ENCODE data around the gene SKOR1. TPM values are rescaled to one million over a fixed set of nuclear protein-coding genes. Genes with fewer than 3 reads are reported as not detected.
A peak's percentile ranks its signal among the peaks of the same experiment; 100 is the strongest.

Gene SKOR1, protein sequence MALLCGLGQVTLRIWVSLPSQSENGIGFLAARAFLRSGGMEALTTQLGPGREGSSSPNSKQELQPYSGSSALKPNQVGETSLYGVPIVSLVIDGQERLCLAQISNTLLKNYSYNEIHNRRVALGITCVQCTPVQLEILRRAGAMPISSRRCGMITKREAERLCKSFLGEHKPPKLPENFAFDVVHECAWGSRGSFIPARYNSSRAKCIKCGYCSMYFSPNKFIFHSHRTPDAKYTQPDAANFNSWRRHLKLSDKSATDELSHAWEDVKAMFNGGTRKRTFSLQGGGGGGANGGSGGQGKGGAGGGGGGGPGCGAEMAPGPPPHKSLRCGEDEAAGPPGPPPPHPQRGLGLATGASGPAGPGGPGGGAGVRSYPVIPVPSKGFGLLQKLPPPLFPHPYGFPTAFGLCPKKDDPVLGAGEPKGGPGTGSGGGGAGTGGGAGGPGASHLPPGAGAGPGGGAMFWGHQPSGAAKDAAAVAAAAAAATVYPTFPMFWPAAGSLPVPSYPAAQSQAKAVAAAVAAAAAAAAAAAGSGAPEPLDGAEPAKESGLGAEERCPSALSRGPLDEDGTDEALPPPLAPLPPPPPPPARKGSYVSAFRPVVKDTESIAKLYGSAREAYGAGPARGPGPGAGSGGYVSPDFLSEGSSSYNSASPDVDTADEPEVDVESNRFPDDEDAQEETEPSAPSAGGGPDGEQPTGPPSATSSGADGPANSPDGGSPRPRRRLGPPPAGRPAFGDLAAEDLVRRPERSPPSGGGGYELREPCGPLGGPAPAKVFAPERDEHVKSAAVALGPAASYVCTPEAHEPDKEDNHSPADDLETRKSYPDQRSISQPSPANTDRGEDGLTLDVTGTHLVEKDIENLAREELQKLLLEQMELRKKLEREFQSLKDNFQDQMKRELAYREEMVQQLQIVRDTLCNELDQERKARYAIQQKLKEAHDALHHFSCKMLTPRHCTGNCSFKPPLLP
- total RNA-seq, result 0.11 and 0.13 TPM in 2 replicates

DNA sequence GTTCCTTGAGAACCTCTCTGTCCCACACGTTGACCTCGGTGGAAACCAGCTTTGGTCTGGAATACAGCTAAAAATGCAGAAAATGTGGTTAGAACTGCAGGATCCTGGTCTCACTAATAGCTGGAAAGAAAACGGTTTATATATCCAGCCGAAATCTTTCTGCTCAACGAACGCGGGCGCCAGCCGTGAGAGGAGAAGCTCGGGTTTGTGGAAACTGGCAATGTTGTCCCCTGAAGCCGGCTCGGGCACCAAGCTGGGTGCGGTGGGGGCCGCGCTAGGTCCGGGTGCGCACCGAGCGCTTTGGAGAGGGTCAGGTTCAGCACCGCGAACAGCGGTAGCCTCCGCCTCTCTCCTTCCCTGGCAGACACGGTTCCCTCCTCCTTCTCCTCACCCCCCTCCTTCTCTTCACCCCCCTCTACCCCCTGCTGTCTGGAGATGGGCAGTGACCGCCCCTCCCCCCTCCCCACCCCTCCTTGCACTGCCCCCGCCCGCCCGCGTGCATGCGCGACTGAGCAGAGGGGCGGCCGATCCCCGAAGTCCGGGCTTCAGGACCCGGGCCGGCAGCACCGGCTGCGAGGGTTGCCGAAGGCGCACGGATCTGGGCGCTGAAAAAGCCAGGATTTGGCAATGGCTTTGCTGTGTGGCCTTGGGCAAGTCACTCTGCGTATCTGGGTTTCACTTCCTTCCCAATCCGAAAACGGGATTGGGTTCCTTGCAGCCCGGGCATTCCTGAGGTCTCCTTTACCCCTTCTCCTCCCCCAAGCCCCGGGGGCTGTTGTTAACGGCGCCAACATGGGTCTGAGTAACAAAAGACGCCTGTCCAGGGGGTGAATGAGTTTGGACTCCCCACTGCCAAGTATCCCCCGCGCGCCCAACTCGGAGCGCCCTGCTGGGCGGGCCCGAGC, at the start of gene SKOR1:
Gene SKOR1 (plus strand): TSS at position 534 of the 905 bp plus-strand sequence. CDS start 94 bp downstream, at position 628.

GRCh38 chr15:67839929-67840748, 14.8 kb downstream of the SKOR1 start, which contains the start of gene RNU6-1:
Gene RNU6-1 (minus strand): TSS chr15:67840045.

Small RNA genes lying within 50 kb of the gene (small RNA-seq; reads per million reads assigned to genes)
- 1.8 reads per million, percentile 67 among the genes with 10 or more reads in this experiment for gene RNU6-1

Other genes starting within 250 kb of the SKOR1 start
- not detected in 2 replicates for gene RNU6-1, start 14.5 kb downstream of the SKOR1 start, total RNA-seq
- 28.1 and 35.9 TPM in 2 replicates for gene PIAS1, start 228.8 kb downstream of the SKOR1 start, total RNA-seq

All from articular chondrocyte of knee joint (primary cell).